Breast epithelium (tissue), 3 donors: ENCODE data around the gene MED28.

Experiments used
- CTCF ChIP-seq, 3 donors: fragments of 450-650 bp; IDR thresholded peaks; one replicate each; pipeline ENCODE4 v1.5.1; 2016 to 2017; ENCODE audit warnings: antibody characterized with exemption in 3 of 3, mild to moderate bottlenecking in 3 of 3, moderate library complexity in 3 of 3
- POLR2A ChIP-seq: fragments of 450-650 bp; IDR thresholded peaks from one replicate; pipeline ENCODE4 v1.6.1; 2016; ENCODE audit warnings: antibody characterized with exemption, mild to moderate bottlenecking, moderate library complexity
- POLR2AphosphoS5 ChIP-seq, 3 donors: sonication (generic); formaldehyde crosslinking; IDR thresholded peaks; one replicate each; pipeline ENCODE4 v1.6.1; 2017; ENCODE audit warnings: antibody characterized with exemption in 3 of 3

- TF ChIP-seq POLR2A (no peak), POLR2AphosphoS5 (IDR thresholded peaks at IDR 0.05) (no peak), CTCF (IDR thresholded peaks at IDR 0.05) (no peak)
Measured at GRCh38 chr4:17587094-17587822, 27.2 kb upstream of the MED28 start.
